ENCODE results near the gene CD300LF. TPM values are rescaled to one million over a fixed set of nuclear protein-coding genes. Genes with fewer than 3 reads are reported as not detected.

The CD300LF gene
- total RNA-seq, 6 experiments from 2014 or later = 0.44 to 2.6 (median 0.74) TPM; not detected in 1

- Histone ChIP-seq H3K27me3 (no peaks in the 10 kb centered on the region), H3K4me1 (no peaks in the 10 kb centered on the region), H3K9me3 (no peaks in the 10 kb centered on the region), H3K4me3 (no peak overlapping the region), H3K27ac (no peak overlapping the region), H3K36me3 (no peaks in the 10 kb centered on the region)
- intact Hi-C loops (cut with DNase I) = no loop called here
- TF ChIP-seq POLR2A (IDR thresholded peaks at IDR 0.05) (no peak), CTCF (IDR thresholded peaks at IDR 0.05) (no peak)
- no peak for ATAC-seq
- WGBS (ENCODE audit: insufficient coverage, low coverage, low lambda C conversion rate, missing lambda C conversion rate) = 5% methylated on average over 7 of the region's 9 CpGs
- peak in 1 of 3 donors; percentile 30 for DNase-seq
These were observed 34.9 kb downstream of the CD300LF start for GRCh38 chr17:74677558-74678466.

GRCh38 chr17:74671031-74671771 is 41.5 kb downstream of the CD300LF start:
- Histone ChIP-seq H3K27ac (no peak overlapping the region), H3K4me3 (no peak overlapping the region), H3K27me3 (no peaks in the 10 kb centered on the region), H3K4me1 (no peaks in the 10 kb centered on the region), H3K36me3 (no peaks in the 10 kb centered on the region), H3K9me3 (peaks cover 0 to 3% (median 0%) of the 10 kb centered on the region in 4 donors)
- ATAC-seq (peak; percentile 74 to 97 (median 86)), DNase-seq (peak; percentile 66 to 82 (median 69))
- WGBS (ENCODE audit: insufficient coverage, low coverage, low lambda C conversion rate, missing lambda C conversion rate) = 16% methylated on average over 16 of the region's 57 CpGs
- intact Hi-C loops (cut with DNase I) = no loop called here
- no peak for TF ChIP-seq CTCF (IDR thresholded peaks at IDR 0.05)
- no peak for TF ChIP-seq POLR2A (IDR thresholded peaks at IDR 0.05)

- H3K9me3 ChIP-seq = peaks cover 0 to 3% (median 0%) of the 10 kb centered on the region in 4 donors
- H3K36me3 ChIP-seq = no peaks in the 10 kb centered on the region
- intact Hi-C loops (cut with DNase I) = no loop called here
- H3K4me3 ChIP-seq = no peak overlapping the region
- WGBS (ENCODE audit: insufficient coverage, low coverage, low lambda C conversion rate, missing lambda C conversion rate) = 42% methylated on average over 5 of the region's 6 CpGs
- no peaks in the 10 kb centered on the region for H3K27me3 ChIP-seq
- H3K27ac ChIP-seq = no peak overlapping the region
- no peaks in the 10 kb centered on the region for H3K4me1 ChIP-seq
- TF ChIP-seq POLR2A (IDR thresholded peaks at IDR 0.05) = no peak
- TF ChIP-seq CTCF (IDR thresholded peaks at IDR 0.05) = no peak
- ATAC-seq = no peak
- no peak for DNase-seq
These were observed 42.4 kb downstream of the CD300LF start for GRCh38 chr17:74670329-74670728.

- DNase-seq (no peak), ATAC-seq (no peak)
- Histone ChIP-seq H3K4me1 (no peaks in the 10 kb centered on the region), H3K36me3 (no peaks in the 10 kb centered on the region), H3K27ac (no peak overlapping the region), H3K27me3 (no peaks in the 10 kb centered on the region), H3K4me3 (no peak overlapping the region), H3K9me3 (no peaks in the 10 kb centered on the region)
- intact Hi-C loops (cut with DNase I) = no loop called here
- TF ChIP-seq POLR2A (IDR thresholded peaks at IDR 0.05) (no peak), CTCF (IDR thresholded peaks at IDR 0.05) (no peak)
- 78% methylated on average over 3 of the region's 3 CpGs for WGBS (ENCODE audit: insufficient coverage, low coverage, low lambda C conversion rate, missing lambda C conversion rate)
These were observed 49.2 kb downstream of the CD300LF start for GRCh38 chr17:74663561-74663960.
